Osteoblast (primary cell): ENCODE measurements around the gene TTLL3. TPM values are rescaled to one million over a fixed set of nuclear protein-coding genes. Genes with fewer than 3 reads are reported as not detected.

Experiments used
- DNase-seq: peaks from one replicate; pipeline ENCODE4 v3.0.0; 2011; ENCODE audit warnings: low spot score, mixed read lengths; ENCODE audit not compliant: insufficient read length; ENCODE audit errors: missing footprints
- H2AFZ ChIP-seq: 2 replicates; pipeline ENCODE4 v1.6.0; 2011; ENCODE audit warnings: mild to moderate bottlenecking, low read length
- H3K27ac ChIP-seq: 2 replicates; pipeline ENCODE4 v1.5.1; 2011; ENCODE audit warnings: mild to moderate bottlenecking, low read depth, low read length, moderate library complexity
- H3K27me3 ChIP-seq: 2 replicates; pipeline ENCODE4 v1.6.0; 2012; ENCODE audit warnings: mild to moderate bottlenecking, control low read depth, inconsistent platforms, low read length, moderate library complexity; ENCODE audit not compliant: insufficient read depth
- H3K36me3 ChIP-seq: 2 replicates; pipeline ENCODE4 v1.5.1; 2011; ENCODE audit warnings: mild to moderate bottlenecking, low read length, control low read depth, moderate library complexity; ENCODE audit not compliant: insufficient read depth
- H3K4me1 ChIP-seq: 2 replicates; pipeline ENCODE4 v1.5.1; 2011; ENCODE audit warnings: mild to moderate bottlenecking, low read length, control low read depth, moderate library complexity; ENCODE audit not compliant: insufficient read depth
- H3K4me2 ChIP-seq: 2 replicates; pipeline ENCODE4 v1.6.0; 2011; ENCODE audit warnings: mild to moderate bottlenecking, low read length; ENCODE audit not compliant: insufficient read depth
- H3K4me3 ChIP-seq: fragments of 200-600 bp; sonication (generic); 3 replicates; pipeline ENCODE4 v1.5.1; 2012; ENCODE audit warnings: mild to moderate bottlenecking, low read length, inconsistent platforms; ENCODE audit not compliant: insufficient read depth
- H3K79me2 ChIP-seq: 2 replicates; pipeline ENCODE4 v1.6.0; 2012; ENCODE audit warnings: mild to moderate bottlenecking, low read length, control low read depth, inconsistent platforms; ENCODE audit not compliant: insufficient read depth
- H3K9me3 ChIP-seq: 2 replicates; pipeline ENCODE4 v1.5.1; 2011; ENCODE audit warnings: low read depth, low read length, control low read depth
- H4K20me1 ChIP-seq: 2 replicates; pipeline ENCODE4 v1.6.0; 2012; ENCODE audit warnings: mild to moderate bottlenecking, low read length, control low read depth; ENCODE audit not compliant: insufficient read depth
- total RNA-seq: library from RNA; depleted of rRNA; stranded (reverse); fragments of >200 nt; gene quantifications from 2 replicates; pipeline ENCODE4 v1.2.3, GENCODE V29; 2012
- TF ChIP-seq, protein P1 (sequence below): IDR thresholded peaks from 2 replicates; pipeline ENCODE4 v1.5.1; 2011; ENCODE audit warnings: mild to moderate bottlenecking, low read depth, low read length, moderate library complexity; ENCODE audit errors: extremely low read depth

The TTLL3 gene
- total RNA-seq, 1 donor: 31.1 TPM

DNA sequence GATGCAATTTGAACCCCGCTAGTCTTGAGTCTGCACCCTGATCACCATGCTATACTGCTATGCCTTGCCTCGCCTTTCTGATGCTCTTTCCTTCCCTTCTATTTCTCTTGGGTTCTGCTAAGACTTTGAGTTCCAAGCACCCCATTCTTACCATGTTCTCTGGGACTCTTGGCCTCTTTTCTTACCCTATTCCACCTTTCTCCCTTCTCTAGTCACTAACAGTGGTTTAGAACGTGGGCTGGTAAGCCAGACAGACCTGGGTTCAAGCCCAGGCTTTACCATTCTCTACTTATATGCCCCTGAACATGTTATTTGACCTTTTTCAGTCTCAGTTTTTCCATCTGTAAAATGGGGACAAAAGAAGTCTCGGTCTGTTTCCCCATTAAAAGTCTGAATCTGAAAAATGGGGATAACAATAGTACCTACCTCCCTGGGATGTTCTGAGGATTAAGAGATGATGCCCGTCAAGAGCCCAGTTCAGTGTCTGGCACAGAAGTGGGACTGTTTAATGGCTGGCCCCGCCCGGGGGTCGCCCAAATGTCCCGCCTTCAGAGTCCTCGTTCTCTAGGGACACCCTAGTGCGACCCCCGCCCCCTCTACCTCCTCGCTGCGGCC is 18.2 kb upstream of the TTLL3 start:
- peaks cover 50% of the 10 kb centered on the region for H3K79me2 ChIP-seq
- DNase-seq: peak; percentile 9

DNA sequence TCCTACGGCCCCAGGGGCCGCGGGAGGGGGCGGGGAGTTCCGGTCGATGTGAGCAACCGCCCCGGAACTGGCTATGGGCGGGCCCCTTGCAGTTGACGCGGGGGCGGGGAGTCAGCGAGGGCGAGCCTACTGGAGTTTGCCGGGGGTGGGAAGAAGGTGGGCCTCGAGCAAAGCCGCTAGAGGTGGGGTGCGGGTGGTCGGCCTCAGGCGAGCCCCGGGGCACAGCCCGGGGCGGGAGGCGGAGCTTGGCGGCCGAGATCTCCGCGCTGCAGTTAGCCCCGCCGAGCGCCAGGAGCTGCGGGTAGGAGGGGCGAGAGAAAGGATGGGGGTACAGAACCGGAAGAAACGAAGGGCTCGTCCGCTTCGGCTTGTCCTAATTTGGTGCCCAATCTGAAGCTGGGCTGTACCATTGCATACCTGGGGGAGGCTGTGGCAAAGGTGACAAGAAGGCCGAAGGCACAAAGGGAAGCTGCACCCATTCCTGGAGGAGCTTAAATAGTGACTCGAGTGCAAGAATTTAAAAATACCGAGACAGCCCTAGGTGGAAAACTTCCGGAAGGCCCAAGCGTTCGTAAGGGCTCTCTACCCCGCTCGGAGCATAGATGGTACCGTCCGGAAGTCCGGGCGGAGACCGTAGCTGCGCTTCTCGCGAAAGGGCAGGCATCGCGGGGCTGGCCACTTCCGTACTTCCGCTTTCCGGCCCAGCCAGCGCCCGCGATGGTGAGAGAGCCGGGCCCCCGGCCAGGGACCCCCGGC is 17.5 kb upstream of the TTLL3 start, which contains the start of the genes ARPC4 and TADA3:
Gene ARPC4, plus strand, starts transcription at position 678 of the 756 bp plus-strand sequence. Its CDS starts 40 bp downstream, at position 718.
Gene TADA3, minus strand, starts transcription at position 69 of the 756 bp plus-strand sequence. CDS start 1,007 bp downstream, outside the sequence.
- Histone ChIP-seq H3K9me3 (no peaks in the 10 kb centered on the region), H3K36me3 (peaks cover 30% of the 10 kb centered on the region), H3K4me1 (peaks cover 12% of the 10 kb centered on the region), H3K27me3 (no peaks in the 10 kb centered on the region), H4K20me1 (peaks cover 20% of the 10 kb centered on the region), H2AFZ (peak within 1 kb of the TSS; percentile 78), H3K79me2 (peaks cover 57% of the 10 kb centered on the region), H3K4me2 (peak within 1 kb of the TSS; percentile 99), H3K27ac (peak within 1 kb of the TSS; percentile 93), H3K4me3 (peak within 1 kb of the TSS; percentile 91)
- TF ChIP-seq, protein P1, sequence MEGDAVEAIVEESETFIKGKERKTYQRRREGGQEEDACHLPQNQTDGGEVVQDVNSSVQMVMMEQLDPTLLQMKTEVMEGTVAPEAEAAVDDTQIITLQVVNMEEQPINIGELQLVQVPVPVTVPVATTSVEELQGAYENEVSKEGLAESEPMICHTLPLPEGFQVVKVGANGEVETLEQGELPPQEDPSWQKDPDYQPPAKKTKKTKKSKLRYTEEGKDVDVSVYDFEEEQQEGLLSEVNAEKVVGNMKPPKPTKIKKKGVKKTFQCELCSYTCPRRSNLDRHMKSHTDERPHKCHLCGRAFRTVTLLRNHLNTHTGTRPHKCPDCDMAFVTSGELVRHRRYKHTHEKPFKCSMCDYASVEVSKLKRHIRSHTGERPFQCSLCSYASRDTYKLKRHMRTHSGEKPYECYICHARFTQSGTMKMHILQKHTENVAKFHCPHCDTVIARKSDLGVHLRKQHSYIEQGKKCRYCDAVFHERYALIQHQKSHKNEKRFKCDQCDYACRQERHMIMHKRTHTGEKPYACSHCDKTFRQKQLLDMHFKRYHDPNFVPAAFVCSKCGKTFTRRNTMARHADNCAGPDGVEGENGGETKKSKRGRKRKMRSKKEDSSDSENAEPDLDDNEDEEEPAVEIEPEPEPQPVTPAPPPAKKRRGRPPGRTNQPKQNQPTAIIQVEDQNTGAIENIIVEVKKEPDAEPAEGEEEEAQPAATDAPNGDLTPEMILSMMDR: no peak
- DNase-seq: peak; percentile 98

More for the DNA sequence above, 18.2 kb upstream of the TTLL3 start:
- Histone ChIP-seq H3K4me2 (peak overlapping the region; percentile 99), H4K20me1 (peaks cover 14% of the 10 kb centered on the region), H3K9me3 (no peaks in the 10 kb centered on the region), H3K36me3 (peaks cover 33% of the 10 kb centered on the region), H3K27ac (peak overlapping the region; percentile 93), H3K27me3 (no peaks in the 10 kb centered on the region), H3K4me3 (peak overlapping the region; percentile 91), H2AFZ (peak overlapping the region; percentile 73), H3K4me1 (peaks cover 12% of the 10 kb centered on the region)
- TF ChIP-seq, protein P1: no peak

DNA sequence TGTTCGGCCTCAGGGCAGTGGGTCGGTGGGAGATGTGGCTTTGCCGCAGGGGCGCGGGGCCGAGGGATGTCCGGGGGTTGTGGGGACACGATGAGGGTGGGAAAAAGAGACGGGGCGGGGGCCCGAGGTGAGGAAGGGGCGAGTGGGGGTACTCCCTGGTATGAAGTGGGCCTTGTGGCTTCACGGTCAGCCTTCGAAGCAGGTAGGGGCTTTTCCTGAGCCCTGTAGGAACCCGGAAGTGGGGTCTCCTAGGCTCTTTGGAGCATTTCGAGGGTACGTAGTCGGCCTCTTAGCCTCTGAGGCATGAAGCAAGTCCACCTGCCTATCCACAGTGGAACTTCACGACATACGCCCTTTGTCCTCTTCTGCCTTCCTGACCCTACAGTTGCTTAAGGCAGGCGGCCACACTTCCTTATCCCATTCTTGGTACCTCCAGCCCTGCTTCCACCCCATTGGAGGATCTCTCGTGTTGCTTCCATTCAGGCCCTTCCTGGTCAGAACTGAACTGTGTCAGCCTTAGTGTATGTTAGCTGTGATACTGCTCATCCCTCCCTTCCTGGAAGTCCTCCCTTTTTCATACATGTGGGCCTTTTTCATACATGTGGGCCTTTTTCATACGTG is 16.8 kb upstream of the TTLL3 start:
- peak overlapping the region; percentile 93 for H3K27ac ChIP-seq
- H3K4me2 ChIP-seq: peak overlapping the region; percentile 99
- H3K27me3 ChIP-seq: no peaks in the 10 kb centered on the region
- peak; percentile 89 for DNase-seq
- peak overlapping the region; percentile 78 for H2AFZ ChIP-seq
- peak overlapping the region; percentile 91 for H3K4me3 ChIP-seq
- H4K20me1 ChIP-seq: peaks cover 26% of the 10 kb centered on the region
- no peaks in the 10 kb centered on the region for H3K9me3 ChIP-seq
- TF ChIP-seq, protein P1: no peak
- H3K79me2 ChIP-seq: peaks cover 63% of the 10 kb centered on the region
- H3K36me3 ChIP-seq: peaks cover 34% of the 10 kb centered on the region
- H3K4me1 ChIP-seq: peaks cover 12% of the 10 kb centered on the region
